Aorta (tissue), 5 donors: ENCODE results near the gene CXXC1. TPM values are rescaled to one million over a fixed set of nuclear protein-coding genes. Genes with fewer than 3 reads are reported as not detected.
"Not testable (repeated sequence)": the region's sequence is repeated elsewhere in the genome, so short reads cannot be mapped to it uniquely, and the experiment has no call there.

Experiments
- ATAC-seq: fragments of 200-7000 bp; cut with Tn5 transposase; one replicate; pipeline ENCODE4 v1.9.1; 2022; ENCODE audit warnings: moderate library complexity; ENCODE audit not compliant: low FRiP score
- DNase-seq, 2 donors: peaks; one replicate each; pipeline ENCODE4 v3.0.0-alpha.2; 2020
- H3K27ac ChIP-seq, 2 donors: one replicate each; pipeline ENCODE4 v1.5.1; 2013; ENCODE audit warnings: low read length in 2 of 2, mild to moderate bottlenecking in 2 of 2, moderate library complexity in 2 of 2, control low read depth in 1 of 2, inconsistent platforms in 1 of 2, low read depth in 1 of 2
- H3K27me3 ChIP-seq, 2 donors: one replicate each; pipeline ENCODE4 v1.6.1; 2013; ENCODE audit warnings: control low read depth in 1 of 2, low read length in 1 of 2, mild to moderate bottlenecking in 1 of 2, moderate library complexity in 1 of 2; ENCODE audit not compliant: insufficient read depth in 2 of 2, control insufficient read depth in 1 of 2
- H3K36me3 ChIP-seq, 2 donors: one replicate each; pipeline ENCODE4 v1.6.1; 2013; ENCODE audit warnings: control low read depth in 1 of 2, low read length in 1 of 2, mild to moderate bottlenecking in 1 of 2; ENCODE audit not compliant: insufficient read depth in 2 of 2, control insufficient read depth in 1 of 2
- H3K4me1 ChIP-seq, 2 donors: one replicate each; pipeline ENCODE4 v1.6.1; 2013; ENCODE audit warnings: low read length in 2 of 2, control low read depth in 1 of 2, mild to moderate bottlenecking in 1 of 2, moderate library complexity in 1 of 2; ENCODE audit not compliant: insufficient read depth in 2 of 2, control insufficient read depth in 1 of 2
- H3K4me3 ChIP-seq, 2 donors: one replicate each; pipeline ENCODE4 v1.5.1; 2013; ENCODE audit warnings: low read length in 2 of 2, control low read depth in 1 of 2, mild to moderate bottlenecking in 1 of 2
- H3K9me3 ChIP-seq: one replicate; pipeline ENCODE4 v1.6.1; 2013; ENCODE audit warnings: mild to moderate bottlenecking, low read length; ENCODE audit not compliant: control insufficient read depth
- WGBS, 2 donors: extraction: QIAGEN DNeasy Blood & Tissue Kit; methylation state at CpG; one replicate each; pipeline ENCODE4 v1.1.7; 2013; 5-methylcytosine and 5-hydroxymethylcytosine counted together
- intact Hi-C, 2 donors: fragments of 100-400 bp; cut with DNase I; formaldehyde crosslinking; loops; one replicate each; pipeline versions ENCODE4 v1.14.2 to v1.15.0; 2022
- polyA plus RNA-seq, 2 donors: library from polyadenylated mRNA; stranded (reverse); fragments of 200-250 nt; gene quantifications; one replicate each; pipeline ENCODE4 v1.2.3, GENCODE V29; 2013
- total RNA-seq, 2 donors: library from RNA; stranded (reverse); fragmentation: NEBNext Ultra II Directional; extraction: Animal tissue kit (Norgen Biotek cat#: 25700); gene quantifications; one replicate each; pipeline ENCODE4 v1.2.1, GENCODE V29; 2021
- donor health status: healthy with polysubstance abuse.
- donor health status: Bipolar disorder and iron deficiency.
- donor health status: DM: no; HTN: no; CAD: no.
- donor health status: DM: no; HTN: no; CAD: no.
- donor health status: DM: yes; HTN: yes; CAD: no.

Gene CXXC1
- total and polyA plus RNA-seq, 4 donors: 33.2 to 169 (median 64.1) TPM

DNA sequence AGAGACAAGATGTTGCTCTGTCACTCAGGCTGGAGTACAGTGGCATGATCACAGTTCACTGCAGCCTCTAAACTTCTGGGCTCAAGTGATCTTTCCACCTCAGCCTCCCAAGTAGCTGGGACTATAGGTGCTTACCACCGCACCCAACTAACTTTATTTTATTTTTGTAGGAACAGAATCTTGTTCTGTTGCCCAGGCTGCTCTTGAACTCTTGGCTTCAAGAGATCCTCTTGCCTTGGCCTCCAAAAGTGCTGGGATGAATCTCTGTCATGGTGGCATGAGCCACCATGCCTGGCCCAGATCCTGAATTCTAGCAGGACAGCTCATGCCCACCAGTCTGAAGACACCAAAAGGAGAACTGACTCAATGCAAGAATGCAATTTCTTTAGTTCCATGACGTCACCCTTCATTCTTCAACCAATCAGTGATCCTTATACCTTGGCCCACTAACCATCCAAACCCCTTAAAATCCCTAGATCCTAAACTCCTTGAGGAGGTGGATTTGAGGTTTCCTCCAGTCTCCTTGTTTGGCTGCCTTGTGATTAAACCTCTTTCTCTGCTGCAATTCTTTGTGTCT is 25.6 kb upstream of the CXXC1 start:
- intact Hi-C loops: no loop called here
- DNase-seq: no peak
- ATAC-seq: no peak
- Histone ChIP-seq H3K27me3 (peaks cover 0 to 2% of the 10 kb centered on the region in 2 donors), H3K9me3 (no peaks in the 10 kb centered on the region), H3K36me3 (no peaks in the 10 kb centered on the region), H3K4me1 (no peaks in the 10 kb centered on the region), H3K4me3 (no peak overlapping the region), H3K27ac (no peak overlapping the region)
- WGBS, 2 donors: 80% methylated on average over 2 of the region's 2 CpGs

DNA sequence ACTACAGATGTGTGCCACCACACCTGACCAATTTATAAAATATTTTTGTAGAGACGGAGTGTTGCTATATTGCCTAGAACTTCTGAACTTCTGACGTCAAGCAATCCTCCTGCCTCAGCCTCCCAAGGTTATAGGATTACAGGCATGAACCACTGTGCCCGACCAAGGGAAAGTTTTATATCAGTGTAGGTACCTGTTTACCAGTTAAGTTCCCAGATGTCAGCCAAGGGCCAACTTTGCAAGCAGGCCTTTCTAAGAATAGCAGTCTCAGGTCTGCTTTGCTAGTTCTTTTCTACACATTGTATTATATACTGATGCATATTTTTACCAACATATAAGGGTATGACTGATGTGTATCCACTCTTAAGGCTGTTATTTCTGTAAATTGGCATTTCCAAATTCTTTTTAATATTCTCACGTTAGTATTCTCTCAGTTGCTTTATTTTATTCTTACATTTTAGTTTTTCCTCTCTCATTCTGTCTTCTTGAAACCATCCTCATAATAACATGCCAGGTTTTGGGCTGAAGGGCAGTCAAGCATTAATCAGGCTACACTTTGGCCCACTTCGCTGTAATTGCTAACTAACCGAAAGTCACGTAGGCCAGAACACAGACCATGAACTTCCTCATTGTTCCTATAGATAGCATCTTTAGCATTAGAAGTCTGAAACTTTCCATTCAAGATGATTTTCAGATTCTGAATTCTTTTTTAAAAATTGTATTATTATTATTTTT is 25.0 kb upstream of the CXXC1 start:
- intact Hi-C loops: no loop called here
- Histone ChIP-seq H3K27ac (no peak overlapping the region), H3K36me3 (no peaks in the 10 kb centered on the region), H3K27me3 (peaks cover 0 to 2% of the 10 kb centered on the region in 2 donors), H3K4me3 (no peak overlapping the region), H3K4me1 (no peaks in the 10 kb centered on the region), H3K9me3 (no peaks in the 10 kb centered on the region)
- ATAC-seq (no peak), DNase-seq (no peak)
- 75 to 83% methylated on average over 7 of the region's 7 CpGs for WGBS, 2 donors

- WGBS, 2 donors: 81 to 85% methylated on average over 3 of the region's 3 CpGs
- Histone ChIP-seq H3K4me3 (no peak overlapping the region), H3K27me3 (peaks cover 0 to 2% of the 10 kb centered on the region in 2 donors), H3K9me3 (no peaks in the 10 kb centered on the region), H3K36me3 (no peaks in the 10 kb centered on the region), H3K4me1 (no peaks in the 10 kb centered on the region), H3K27ac (no peak overlapping the region)
- ATAC-seq (no peak), DNase-seq (no peak)
- intact Hi-C loops: no loop called here
These were observed 24.2 kb upstream of the CXXC1 start for GRCh38 chr18:50311650-50312049.

GRCh38 chr18:50310080-50310479 is 22.6 kb upstream of the CXXC1 start:
- H3K27me3 ChIP-seq: peaks cover 0 to 2% of the 10 kb centered on the region in 2 donors
- H3K36me3 ChIP-seq: no peaks in the 10 kb centered on the region
- WGBS, 2 donors: 78 to 83% methylated on average over 10 of the region's 10 CpGs
- H3K9me3 ChIP-seq: no peaks in the 10 kb centered on the region
- DNase-seq: no peak
- no peak overlapping the region for H3K4me3 ChIP-seq
- ATAC-seq: no peak
- no peaks in the 10 kb centered on the region for H3K4me1 ChIP-seq
- intact Hi-C loops: no loop called here
- no peak overlapping the region for H3K27ac ChIP-seq

DNA sequence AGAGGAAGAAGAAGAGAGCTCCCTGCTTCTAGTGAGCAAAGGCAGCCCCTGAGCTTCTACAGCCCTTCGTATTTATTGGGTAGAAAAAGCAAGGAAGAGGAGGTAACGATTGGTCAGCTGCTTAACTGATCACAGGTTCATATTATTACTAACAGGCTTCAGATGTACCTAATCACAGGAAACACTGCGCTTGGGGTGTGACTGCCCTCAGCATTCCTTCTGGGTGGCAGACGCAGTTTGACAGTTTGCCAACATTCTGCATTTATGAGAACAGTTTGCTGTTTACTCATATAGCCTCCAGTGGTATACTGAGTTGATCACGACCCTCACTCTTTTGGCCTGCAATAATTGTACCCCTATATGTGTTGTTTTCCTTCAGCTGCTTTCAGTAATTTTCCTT is 21.4 kb upstream of the CXXC1 start:
- H3K9me3 ChIP-seq, ATAC-seq, H3K4me1 ChIP-seq, H3K27me3 ChIP-seq, H3K4me3 ChIP-seq, H3K36me3 ChIP-seq, intact Hi-C loops, H3K27ac ChIP-seq, DNase-seq: not testable (repeated sequence)
- 74% methylated on average over 5 of the region's 5 CpGs for WGBS, 2 donors

DNA sequence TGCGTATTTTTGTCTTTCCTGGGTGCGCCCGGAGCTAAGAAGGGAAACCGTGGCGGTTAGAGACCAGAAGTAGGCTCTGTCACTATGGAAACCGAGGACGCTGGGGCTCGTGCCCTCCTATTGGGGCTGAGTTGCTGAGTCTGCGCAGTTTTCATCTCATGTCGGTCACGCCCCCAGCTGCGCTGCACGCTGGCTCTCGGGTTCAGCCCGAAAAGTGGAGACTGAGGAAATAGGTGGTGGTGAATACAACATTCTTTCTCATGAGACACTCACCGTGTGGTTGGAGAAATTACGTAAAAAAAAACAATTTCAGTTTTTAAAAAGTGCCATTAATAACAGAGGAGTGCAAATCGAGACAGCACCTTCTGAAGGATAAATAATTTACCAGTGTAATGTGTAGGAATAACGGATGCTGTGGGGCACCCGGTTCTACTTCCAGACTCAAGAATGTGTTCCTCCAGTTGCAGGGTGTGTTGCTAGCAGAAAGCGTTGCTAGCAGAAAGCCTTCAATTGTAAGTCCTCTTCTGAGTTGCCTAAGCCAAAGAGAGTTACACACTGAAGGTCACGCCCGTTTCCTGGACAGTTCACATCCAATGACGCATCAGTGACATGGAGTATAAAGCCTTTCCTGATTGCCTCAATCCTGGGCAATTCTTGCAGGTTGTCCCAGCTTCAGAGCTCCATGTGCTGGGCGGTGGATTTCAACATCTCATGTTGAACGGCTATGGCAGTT is 20.4 kb upstream of the CXXC1 start:
- ATAC-seq: peak; percentile 95
- intact Hi-C loops: no loop called here

DNA sequence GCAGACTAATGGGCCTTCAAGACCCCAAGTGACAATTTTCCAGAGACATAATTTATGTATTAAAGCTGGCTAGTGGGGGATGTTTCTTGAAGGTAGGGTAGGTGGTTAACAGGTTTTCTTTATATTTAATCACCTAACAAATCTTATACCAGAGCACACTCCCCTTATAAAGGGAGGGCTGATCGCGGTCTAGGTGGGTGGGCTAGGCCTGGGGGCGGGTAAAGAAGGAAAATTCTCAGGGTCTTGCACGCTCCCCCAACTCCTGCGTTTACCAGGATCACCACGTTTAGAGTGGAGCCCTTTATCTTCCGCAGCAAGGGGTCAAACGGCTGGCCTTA is 19.9 kb upstream of the CXXC1 start:
- peaks cover 0 to 2% of the 10 kb centered on the region in 2 donors for H3K27me3 ChIP-seq
- DNase-seq: no peak
- no peak for ATAC-seq
- no peak overlapping the region for H3K27ac ChIP-seq
- H3K36me3 ChIP-seq: no peaks in the 10 kb centered on the region
- peak overlapping the region; percentile 21 to 33 for H3K4me3 ChIP-seq
- 2 to 3% methylated on average over 8 of the region's 8 CpGs for WGBS, 2 donors
- intact Hi-C loops: no loop called here
- no peaks in the 10 kb centered on the region for H3K4me1 ChIP-seq
- H3K9me3 ChIP-seq: no peaks in the 10 kb centered on the region

More for the DNA sequence above, 20.4 kb upstream of the CXXC1 start:
- Histone ChIP-seq H3K4me1 (no peaks in the 10 kb centered on the region), H3K27me3 (peaks cover 0 to 2% of the 10 kb centered on the region in 2 donors), H3K9me3 (no peaks in the 10 kb centered on the region), H3K27ac (no peak overlapping the region), H3K36me3 (no peaks in the 10 kb centered on the region), H3K4me3 (peak overlapping the region; percentile 21 to 33)
- DNase-seq: peak; percentile 95 to 96
- 6 to 8% methylated on average over 26 of the region's 26 CpGs for WGBS, 2 donors

DNA sequence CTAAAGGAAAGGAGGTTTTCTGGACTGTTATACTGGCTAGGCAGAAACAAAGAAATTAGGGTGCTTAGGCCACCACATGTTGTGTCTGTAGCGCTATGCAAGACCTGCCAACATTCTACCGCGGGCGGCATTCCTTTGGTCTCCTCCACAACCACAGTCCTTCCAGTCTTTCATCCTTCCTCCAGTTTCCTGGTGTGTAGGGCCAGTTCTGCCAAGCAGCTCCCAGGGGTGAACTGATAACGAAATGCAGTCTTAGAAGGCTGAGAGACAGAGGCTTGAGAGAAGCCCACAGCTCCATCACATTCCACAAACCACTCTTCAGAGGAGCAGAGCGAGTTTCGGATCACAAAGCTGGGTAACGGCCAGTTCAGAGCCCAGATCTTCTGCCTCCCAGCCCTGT is 19.5 kb upstream of the CXXC1 start:
- intact Hi-C loops: no loop called here
- H3K27me3 ChIP-seq: peaks cover 0 to 2% of the 10 kb centered on the region in 2 donors
- no peaks in the 10 kb centered on the region for H3K4me1 ChIP-seq
- no peak for ATAC-seq
- H3K36me3 ChIP-seq: no peaks in the 10 kb centered on the region
- 22 to 37% methylated on average over 8 of the region's 8 CpGs for WGBS, 2 donors
- H3K27ac ChIP-seq: no peak overlapping the region
- H3K9me3 ChIP-seq: no peaks in the 10 kb centered on the region
- no peak overlapping the region for H3K4me3 ChIP-seq
- no peak for DNase-seq

DNA sequence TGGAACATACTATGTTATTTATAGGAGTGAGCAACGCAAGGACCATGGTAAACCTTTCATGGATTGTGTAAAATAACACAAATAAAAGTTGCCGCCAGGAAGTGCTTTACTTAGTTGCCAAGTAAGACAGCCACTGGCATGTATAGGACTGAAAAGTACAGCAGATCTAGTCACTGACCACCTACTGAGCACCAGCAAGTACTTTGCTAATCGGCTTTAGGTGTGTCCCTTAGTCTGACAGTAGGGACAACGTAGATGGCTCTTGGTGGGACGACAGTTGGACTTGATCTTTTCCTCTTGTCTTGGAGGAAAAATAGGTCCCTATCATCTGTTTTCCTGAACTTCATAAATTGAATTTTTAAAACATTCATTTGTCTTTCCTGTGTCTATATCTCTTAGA is 13.6 kb upstream of the CXXC1 start:
- no peak overlapping the region for H3K27ac ChIP-seq
- DNase-seq (no peak), ATAC-seq (no peak)
- no peak overlapping the region for H3K4me3 ChIP-seq
- H3K4me1 ChIP-seq: no peaks in the 10 kb centered on the region
- intact Hi-C loops: no loop called here
- H3K36me3 ChIP-seq: no peaks in the 10 kb centered on the region
- H3K9me3 ChIP-seq: peaks cover 1% of the 10 kb centered on the region
- WGBS, 2 donors: 37 to 67% methylated on average over 5 of the region's 5 CpGs
- no peaks in the 10 kb centered on the region for H3K27me3 ChIP-seq
